HG03066 (cell line): ENCODE results near the gene SPINT4.
"Not testable (repeated sequence)": the region's sequence is repeated elsewhere in the genome, so short reads cannot be mapped to it uniquely, and the experiment has no call there.

Source experiments
- ATAC-seq: cut with Tn5 transposase; IDR thresholded peaks from one replicate; pipeline ENCODE4 v1.9.1; 2021; ENCODE audit warnings: low read depth; ENCODE audit not compliant: unreplicated experiment

Gene SPINT4

DNA sequence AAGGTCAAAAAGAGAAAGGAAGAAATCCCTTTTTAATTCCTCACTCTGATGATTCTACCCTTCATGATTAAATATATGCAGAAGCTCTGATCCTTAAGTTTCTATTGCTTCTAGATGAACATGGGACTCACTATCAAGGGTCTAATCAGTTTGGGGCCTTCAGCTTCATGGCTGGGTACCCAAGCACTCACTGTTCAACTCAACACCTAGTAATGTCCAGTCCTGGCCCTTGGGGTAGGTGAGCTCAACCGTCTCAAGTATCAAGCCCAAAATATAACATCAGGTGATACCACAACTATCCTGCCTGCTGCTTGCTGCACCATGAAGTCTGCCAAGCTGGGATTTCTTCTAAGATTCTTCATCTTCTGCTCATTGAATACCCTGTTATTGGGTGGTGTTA, at the start of gene SPINT4:
Gene SPINT4, plus strand, starts transcription at position 301 of the 400 bp plus-strand sequence. Its CDS starts 21 bp downstream, at position 322.
- ATAC-seq, result no peak

DNA sequence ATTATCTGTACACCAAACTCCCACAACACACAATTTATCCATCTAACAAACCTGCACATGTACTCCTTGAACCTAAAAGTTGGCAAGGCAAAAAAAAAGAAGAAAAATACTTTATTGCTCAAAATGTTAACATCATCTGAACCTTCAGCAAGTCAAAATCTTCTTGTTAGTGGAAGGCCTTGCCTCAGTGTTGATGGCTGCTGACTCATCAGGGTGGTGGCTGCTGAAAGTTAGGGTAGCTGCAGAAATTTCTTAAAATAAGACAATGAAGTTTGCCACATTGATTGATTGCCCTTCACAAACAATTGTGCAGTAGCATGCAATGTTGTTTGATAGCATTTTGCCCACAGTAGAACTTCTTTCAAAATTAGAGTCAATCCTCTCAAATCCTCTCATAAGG, 49.4 kb upstream of the SPINT4 start:
- ATAC-seq, result no peak

DNA sequence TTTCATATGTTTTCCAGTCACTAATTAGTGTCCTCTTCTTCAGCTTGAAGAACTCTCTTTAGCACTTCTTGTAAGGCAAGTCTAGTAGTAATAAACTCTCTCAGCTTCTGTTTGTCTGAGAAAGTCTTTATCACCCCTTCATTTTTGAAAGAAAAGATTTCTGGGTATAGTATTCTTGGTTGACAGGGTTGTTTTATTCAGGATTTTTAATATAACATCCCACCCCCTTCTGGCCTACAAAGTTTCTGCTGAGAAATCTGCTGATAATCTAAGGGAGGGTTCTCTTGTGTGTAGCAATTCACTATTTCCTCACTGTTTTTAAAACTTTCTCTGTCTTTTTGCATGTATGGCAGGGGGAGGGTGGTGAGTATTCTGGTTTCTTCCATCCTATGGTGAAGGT, 42.5 kb upstream of the SPINT4 start:
- no peak for ATAC-seq

DNA sequence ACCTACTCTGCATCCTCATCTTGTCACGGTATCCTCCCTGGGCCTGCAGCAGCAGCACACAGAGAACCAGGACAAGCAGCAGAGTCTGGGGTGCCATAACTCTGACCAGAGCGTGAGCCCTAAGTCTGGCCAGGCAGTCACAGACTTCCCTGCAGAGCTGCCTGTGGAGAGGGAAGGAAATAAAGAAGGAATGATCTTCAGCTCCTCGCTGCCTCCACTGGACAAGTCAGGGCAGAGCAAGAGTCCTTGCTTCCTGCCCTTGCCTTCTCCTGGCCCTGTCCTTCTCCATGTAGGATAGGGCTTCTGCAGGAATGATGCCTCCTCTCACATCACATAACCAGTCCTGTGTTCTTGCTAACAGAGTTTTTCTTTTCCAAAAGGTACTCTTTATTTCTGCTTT, 36.3 kb upstream of the SPINT4 start:
- ATAC-seq, result no peak

DNA sequence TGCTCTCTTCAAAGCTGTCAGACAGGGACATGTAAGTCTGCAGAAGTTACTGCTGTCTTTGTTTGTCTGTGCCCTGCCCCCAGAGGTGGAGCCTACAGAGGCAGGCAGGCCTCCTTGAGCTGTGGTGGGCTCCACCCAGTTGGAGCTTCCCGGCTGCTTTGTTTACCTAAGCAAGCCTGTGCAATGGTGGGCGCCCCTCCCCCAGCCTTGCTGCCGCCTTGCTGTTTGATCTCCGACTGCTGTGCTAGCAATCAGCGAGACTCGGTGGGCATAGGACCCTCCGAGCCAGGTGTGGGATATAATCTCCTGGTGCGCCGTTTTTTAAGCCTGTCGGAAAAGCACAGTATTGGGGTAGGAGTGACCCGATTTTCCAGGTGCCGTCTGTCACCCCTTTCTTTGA, 28.8 kb upstream of the SPINT4 start:
- ATAC-seq, result not testable (repeated sequence)

DNA sequence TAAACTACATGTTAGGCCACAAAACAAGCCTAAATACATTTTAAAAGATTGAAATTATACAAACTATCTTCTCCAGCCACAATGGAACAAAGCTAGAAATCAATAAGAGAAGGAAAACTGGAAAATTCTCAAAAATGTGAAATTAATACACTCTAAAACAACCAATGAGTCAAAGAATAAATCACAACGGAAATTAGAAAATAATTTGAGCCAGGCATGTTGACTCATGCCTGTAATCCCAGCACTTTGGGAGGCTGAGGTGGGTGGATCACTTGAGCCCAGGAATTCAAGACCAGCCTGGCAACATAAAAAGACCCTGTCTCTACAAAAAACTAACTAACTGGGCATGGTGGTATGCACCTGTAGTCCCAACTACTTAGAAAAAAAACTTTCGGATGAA, 26.7 kb upstream of the SPINT4 start:
- ATAC-seq, result no peak

DNA sequence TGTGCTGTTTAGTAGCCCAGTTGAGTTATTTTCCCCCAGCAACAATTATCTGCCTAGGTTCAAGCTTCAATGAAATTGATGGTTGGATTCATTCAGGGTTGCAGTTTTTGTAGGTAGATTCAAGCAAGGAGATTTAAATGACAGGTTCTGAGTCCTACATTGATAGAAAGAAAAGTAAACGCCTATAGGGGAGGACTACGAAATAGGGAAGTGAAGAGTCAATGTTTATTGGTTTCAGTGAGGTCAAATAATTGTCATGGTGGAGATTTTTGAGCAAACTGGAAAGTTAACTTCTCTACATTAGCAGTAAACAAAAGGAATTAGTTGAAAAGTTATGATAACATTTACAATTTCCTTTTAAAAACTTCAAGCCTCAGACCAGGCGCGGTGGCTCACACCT, 21.0 kb upstream of the SPINT4 start:
- no peak for ATAC-seq

DNA sequence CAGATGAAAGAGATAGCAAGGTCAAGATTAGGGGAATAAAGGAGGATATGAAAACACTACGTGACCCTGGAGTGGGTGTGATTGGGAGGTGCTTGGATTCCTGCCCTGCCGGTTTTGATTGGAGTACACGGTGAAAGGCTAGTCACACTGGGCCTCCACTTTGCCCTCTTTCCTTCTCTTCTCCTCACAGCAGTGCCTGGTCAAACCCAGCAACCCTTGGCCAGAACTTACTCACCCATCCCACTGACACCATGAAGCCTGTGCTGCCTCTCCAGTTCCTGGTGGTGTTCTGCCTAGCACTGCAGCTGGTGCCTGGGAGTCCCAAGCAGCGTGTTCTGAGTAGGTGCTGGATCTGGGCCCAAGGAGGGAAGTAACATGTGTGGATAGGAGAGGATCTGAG, 20.3 kb upstream of the SPINT4 start, which contains the start of gene WFDC13:
Gene WFDC13, plus strand, starts transcription at position 166 of the 400 bp plus-strand sequence. Its CDS starts 86 bp downstream, at position 252.
- ATAC-seq, result no peak

DNA sequence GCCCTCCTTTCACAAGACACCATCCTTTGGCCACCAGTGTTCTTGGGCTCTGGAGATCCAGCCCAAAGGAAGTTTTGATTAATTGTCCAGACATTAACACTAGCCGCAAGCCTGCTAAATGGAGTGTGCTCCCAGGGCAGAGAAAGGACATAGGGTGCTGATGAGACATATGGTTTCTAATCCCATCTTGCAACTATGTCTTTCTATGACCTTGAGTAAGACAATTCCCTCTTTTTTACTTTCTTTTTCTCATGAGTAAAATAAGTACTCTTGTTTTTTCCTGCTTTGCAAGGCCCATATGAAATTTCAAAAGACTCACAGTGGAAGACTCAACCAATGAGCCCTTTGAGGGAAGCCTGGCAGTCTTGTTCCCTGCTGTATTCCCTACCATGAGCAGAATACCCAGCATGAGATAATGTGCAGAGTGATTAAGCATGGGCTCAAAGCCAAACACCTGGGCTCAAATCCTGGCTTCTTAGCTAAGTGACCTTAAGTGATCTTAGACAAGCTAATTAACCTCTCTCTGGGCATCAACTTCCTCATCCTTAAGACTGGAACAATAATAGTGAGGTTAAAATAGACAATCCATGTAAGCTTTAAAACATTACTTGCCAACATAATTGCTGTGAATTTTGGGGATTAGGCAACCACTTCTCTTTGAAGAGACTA, 17.0 kb upstream of the SPINT4 start, which contains the start of gene WFDC10B:
Gene WFDC10B, minus strand, starts transcription at position 51 of the 669 bp plus-strand sequence. CDS start 19,027 bp downstream, outside the sequence.
- no peak for ATAC-seq

DNA sequence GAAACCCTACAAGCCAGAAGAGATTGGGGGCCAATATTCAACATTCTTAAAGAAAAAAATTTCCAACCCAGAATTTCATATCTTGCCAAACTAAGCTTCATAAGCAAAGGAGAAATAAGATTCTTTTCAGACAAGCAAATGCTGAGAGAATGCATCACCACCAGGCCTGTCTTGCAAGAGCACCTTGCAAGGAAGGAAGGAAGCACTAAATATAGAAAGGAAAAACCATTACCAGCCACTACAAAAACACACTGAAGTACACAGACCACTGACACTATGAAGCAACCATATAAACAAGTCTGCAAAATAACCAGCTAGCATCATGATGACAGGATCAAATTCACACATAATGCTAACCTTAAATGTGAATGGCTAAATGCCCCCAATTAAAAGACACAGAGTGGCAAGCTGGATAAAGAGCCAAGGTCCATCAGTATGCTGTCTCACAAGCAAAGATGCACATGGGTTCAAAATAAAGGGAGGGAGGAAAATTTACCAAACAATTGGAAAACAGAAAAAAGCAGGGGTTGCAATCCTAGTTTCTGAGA, 5.9 kb upstream of the SPINT4 start:
- not testable (repeated sequence) for ATAC-seq

DNA sequence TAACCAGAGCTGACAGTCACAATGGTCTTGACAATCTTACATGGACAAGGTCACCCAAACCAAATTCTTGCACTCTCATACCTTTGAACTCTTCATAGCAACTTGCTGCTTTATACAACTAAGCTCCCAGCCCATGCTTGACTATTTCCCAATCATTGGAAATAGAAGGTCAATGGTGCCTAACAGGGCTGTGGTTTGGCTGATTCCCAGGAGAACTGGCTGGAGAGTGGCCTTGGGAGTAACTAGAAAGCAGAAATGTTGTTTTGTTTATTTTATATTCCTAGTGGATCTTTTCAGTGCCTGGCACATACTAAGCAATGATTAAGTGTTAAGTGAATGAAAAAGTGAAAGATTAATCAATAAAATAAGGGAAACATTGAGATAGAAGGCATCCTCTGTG, 3.0 kb downstream of the SPINT4 start:
- ATAC-seq, result no peak

DNA sequence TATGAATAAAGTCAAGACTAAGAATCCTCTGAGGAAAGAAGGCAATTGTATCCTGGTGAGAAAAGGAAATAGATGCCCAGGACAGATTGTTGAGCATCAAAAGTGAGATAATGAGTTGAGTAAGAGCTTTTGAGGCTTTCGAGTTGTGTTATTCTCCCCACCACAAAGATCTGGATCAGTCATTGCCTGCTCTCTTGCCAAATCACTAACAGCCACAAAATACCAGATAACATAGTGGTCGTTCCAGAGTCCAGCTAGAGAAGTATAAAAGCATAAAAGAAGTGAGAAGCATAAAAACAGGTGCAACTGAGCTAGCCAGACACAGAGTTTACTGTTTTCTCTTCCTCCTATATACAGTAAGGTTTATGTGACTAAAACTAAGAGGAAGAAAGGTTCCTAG, 4.9 kb downstream of the SPINT4 start:
- no peak for ATAC-seq

DNA sequence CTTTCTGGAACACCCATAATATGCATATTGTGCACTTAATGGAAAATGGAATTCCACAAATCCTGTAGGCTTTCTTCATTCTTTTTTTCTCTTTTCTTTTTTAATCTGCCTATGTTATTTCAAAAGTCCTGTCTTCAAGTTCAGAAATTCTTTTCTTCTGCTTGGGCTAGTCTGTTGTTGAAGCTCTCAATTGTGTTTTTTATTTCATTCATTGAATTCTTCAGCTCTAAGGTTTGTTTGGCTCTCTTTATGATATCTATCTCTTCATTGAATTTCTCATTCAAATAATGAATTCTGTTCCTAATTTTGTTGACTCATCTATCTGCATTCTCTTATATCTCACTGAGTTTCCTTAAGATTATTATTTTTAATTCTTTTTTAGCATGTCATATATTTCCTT, 10.1 kb downstream of the SPINT4 start:
- ATAC-seq, result no peak

DNA sequence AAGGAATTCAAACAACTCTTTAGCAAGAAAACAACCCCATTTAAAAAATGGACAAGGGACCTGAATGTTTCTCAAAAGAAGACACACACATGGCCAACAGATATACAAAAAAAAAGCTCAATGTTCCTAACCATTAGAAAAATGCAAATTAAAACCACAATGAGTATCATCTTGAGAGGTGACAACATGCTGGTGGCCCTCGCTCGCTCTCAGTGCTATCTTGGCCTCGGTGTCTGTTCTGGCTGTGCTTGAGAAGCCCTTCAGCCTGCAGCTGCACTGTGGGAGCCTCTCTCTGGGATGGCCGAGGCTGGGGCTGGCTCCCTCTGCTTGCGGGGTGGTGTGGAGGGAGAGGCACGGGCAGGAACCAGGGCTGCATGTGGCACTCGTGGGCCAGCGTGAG, 13.4 kb downstream of the SPINT4 start:
- ATAC-seq, result no peak

DNA sequence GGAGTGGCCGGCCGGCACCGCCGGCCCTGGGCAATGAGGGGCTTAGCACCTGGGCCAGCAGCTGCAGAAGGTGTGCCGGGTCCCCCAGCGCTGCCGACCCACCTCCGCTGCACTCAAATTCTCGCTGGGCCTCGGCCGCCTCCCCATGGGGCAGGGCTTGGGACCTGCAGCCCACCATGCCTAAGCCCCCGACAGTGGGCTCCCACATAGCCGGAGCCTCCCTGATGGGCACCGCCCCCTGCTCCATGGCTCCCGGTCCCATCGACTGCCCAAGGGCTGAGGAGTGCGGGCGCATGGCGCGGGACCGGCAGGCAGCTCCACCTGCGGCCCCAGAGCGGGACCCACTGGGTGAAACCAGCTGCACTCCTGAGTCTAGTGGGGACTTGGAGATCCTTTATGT, 13.8 kb downstream of the SPINT4 start:
- ATAC-seq, result no peak

DNA sequence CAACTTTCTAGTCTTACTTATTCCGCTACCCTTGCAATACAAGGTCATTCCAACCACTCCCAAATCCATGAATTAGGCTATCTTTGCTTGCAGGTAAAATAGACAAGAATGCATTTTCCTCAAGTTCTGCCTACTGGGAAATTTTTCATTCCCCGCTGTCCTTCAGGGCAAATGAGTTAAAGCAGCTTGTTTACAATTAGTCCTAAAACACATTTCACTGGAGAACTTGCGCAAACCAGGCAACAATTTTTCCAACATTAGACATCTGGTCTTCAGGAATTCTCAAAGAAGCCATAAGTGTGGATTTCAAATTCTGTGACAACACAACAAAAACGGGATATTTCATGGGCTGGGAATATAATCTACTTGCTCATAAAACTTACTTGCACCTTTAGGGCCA, 20.4 kb downstream of the SPINT4 start:
- no peak for ATAC-seq

DNA sequence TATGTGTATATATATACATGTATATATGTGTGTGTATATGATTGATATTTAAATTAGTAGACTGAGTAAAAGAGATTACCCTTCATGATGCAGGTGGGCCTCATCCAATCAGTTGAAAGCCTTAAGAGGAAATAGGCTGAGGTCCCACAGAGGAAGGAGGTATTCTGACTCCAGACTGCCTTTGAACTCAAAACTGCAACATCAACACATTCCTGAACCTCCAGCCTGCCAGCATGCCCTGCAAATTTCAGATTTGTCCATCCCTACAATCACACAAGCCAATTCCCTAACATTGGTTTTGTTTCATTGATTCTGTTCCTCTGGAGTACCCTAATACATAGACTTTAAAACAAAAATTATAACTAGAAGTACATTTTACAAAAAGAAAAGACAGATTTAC, 22.9 kb downstream of the SPINT4 start:
- ATAC-seq, result no peak

DNA sequence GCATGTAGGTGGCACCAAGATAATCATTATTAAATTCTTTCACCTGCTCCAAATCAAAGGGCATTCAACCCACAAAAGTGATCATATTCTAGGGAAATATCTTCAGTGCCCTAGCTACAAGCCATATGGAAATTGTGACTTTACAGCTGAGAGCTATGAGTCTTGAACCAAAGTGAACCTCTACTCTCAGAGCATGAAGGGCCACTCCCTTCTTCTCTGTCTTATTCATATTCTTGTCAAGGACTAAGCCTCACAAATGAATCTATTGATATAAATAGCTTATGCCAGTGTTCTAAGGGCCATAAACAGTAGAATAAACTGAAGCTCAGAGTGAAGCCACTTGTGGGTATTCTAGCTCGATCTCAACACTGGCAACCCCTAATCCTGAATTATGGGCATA, 29.6 kb downstream of the SPINT4 start:
- no peak for ATAC-seq

DNA sequence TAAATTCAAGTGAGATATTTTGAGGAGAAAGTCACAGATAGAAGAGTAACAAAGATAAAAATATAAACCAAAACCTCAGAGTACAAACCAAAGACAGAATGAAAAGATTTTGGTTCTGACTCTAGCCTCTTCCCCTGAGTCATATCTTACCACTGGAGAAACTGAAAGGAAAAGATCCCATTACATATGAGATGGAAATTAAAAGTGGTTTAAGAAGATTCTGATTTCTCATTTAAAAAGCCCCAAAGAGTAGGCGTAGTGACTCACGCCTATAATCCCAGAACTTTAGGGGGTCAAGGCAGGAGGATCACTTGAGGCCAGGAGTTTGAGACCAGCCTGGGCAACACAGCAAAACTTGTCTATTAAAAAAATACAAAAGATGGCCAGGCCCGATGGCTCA, 30.6 kb downstream of the SPINT4 start:
- no peak for ATAC-seq

DNA sequence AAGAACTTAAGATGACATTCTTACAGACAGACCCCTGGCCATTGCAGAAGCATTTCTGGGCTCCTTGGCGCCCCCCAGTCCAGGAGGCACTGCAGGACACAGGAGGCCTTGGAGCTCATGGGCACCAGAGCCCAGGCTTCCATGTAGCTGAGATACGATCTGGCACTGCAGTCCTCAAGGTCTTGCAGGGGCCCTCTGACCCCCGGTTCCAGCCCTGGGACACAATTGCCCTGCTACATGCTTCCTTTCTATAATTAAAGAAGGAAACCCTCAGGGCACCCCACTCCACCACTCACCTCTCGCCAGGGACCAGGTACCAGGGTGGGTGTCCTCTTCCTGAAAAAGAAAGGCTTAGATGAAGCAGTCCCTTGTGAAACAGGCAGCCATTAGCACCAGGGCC, 35.9 kb downstream of the SPINT4 start:
- ATAC-seq, result no peak

DNA sequence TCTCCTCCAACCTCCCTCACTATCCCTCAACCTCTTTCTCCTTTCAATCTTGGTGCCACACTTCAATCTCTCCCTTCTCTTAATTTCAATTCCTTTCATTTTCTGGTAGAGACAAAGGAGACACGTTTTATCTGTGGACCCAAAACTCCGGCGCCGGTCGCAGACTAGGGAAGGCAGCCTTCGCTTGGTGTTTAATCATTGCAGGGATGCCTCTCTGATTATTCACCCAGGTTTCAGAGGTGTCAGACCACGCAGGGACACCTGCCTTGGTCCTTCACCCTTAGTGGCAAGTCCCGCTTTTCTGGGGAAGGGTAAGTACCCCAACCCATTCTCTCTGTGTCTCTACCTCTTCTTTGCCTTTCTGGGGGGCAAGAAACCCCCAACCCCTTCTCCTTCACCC, 37.8 kb downstream of the SPINT4 start:
- not testable (repeated sequence) for ATAC-seq

DNA sequence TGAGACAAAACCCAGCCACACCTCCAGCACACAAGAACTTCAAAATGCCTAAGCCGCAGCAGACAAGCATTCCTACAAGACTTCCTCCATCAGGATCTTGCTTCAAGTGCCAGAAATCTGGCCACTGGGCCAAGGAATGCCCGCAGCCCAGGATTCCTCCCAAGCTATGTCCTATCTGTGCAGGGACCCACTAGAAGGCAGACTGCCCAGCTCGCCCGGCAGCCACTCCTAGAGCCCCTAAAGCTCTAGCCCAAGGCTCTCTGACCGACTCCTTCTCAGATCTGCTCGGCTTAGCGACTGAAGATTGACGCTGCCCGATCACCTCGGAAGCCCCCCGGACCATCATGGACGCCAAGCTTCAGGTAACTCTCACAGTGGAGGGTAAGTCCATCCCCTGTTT, 39.8 kb downstream of the SPINT4 start:
- ATAC-seq, result not testable (repeated sequence)
